ENCODE results near the gene ERC2. TPM values are rescaled to one million over a fixed set of nuclear protein-coding genes. Genes with fewer than 3 reads are reported as not detected.

ERC2 gene
- total and polyA plus RNA-seq, 2 of the 13 experiments (the other 11 are each of a cell fraction or from before 2014, with no cell fraction given), result 0.16 to 0.22 TPM

GRCh38 chr3:55724821-55725220 lies 743.4 kb downstream of the ERC2 start:
- no peaks in the 10 kb centered on the region for H3K27me3 ChIP-seq (ENCODE audit: control insufficient read depth in 1 of 2, insufficient read depth in 2 of 2, low read length in 2 of 2)
- BruUV-seq (replicated peaks), result no TSS peak
- H2AFZ ChIP-seq (ENCODE audit: low read length), result no peak overlapping the region
- H3K9ac ChIP-seq (ENCODE audit: insufficient read depth, low read depth, low read length), result no peak overlapping the region
- ChIA-PET CTCF (ENCODE audit: low intra/inter-chr PET ratio, low total read pairs) (no interaction called here), POLR2A (no interaction called here)
- no peak for DNase-seq (ENCODE audit: low spot score)
- H3K4me2 ChIP-seq (ENCODE audit: low read depth, low read length), result no peak overlapping the region
- intact Hi-C loops (cut with micrococcal nuclease; ENCODE audit: unreplicated experiment), result no loop called here
- no peak for FAIRE-seq
- no peak for ATAC-seq
- no peak overlapping the region for H3K27ac ChIP-seq (ENCODE audit: extremely low read length, insufficient read depth, low read length)
- no peaks in the 10 kb centered on the region for H3K79me2 ChIP-seq (ENCODE audit: insufficient read depth, low read length)
- WGBS (ENCODE audit: low lambda C conversion rate), result 4% methylated on average over 2 of the region's 2 CpGs
- TF ChIP-seq HIC2 (CRISPR knock-in tag; IDR thresholded peaks at IDR 0.05; ENCODE audit: low read depth), result no peak
- no peaks in the 10 kb centered on the region for H4K20me1 ChIP-seq (ENCODE audit: insufficient read depth, low read length)
- no peaks in the 10 kb centered on the region for H3K9me3 ChIP-seq (ENCODE audit: low read length)
- no peak overlapping the region for H3K4me3 ChIP-seq (replicated peaks in 1 of 3; ENCODE audit: insufficient read depth in 1 of 3, low read depth in 2 of 3, low read length in 3 of 3)
- no peaks in the 10 kb centered on the region for H3K36me3 ChIP-seq (replicated peaks in 1 of 2; ENCODE audit: control insufficient read depth in 1 of 2, insufficient read depth in 2 of 2, low read length in 2 of 2)
- in situ Hi-C loops (cut with HindIII; ENCODE audit: extremely low pct_ligation_motif_present, low pct_unique_long_range_greater_than_20kb), result loop anchor here (25.0 kb wide), 1 partner anchor 863 kb away; no protein-coding TSS in a partner anchor
- no peaks in the 10 kb centered on the region for H3K4me1 ChIP-seq (ENCODE audit: insufficient read depth, low read length)

- no peak for FAIRE-seq
- in situ Hi-C loops (cut with HindIII; ENCODE audit: extremely low pct_ligation_motif_present, low pct_unique_long_range_greater_than_20kb), result no loop called here
These were observed 743.9 kb downstream of the ERC2 start for GRCh38 chr3:55724407-55724784.

More at GRCh38 chr3:55724407-55724784, 743.9 kb downstream of the ERC2 start:
- Histone ChIP-seq H2AFZ (ENCODE audit: low read length) (no peak overlapping the region), H3K27me3 (ENCODE audit: control insufficient read depth in 1 of 2, insufficient read depth in 2 of 2, low read length in 2 of 2) (no peaks in the 10 kb centered on the region), H3K9ac (ENCODE audit: insufficient read depth, low read depth, low read length) (no peak overlapping the region), H3K4me3 (replicated peaks in 1 of 3; ENCODE audit: insufficient read depth in 1 of 3, low read depth in 2 of 3, low read length in 3 of 3) (no peak overlapping the region), H3K79me2 (ENCODE audit: insufficient read depth, low read length) (no peaks in the 10 kb centered on the region), H4K20me1 (ENCODE audit: insufficient read depth, low read length) (no peaks in the 10 kb centered on the region), H3K9me3 (ENCODE audit: low read length) (no peaks in the 10 kb centered on the region), H3K36me3 (replicated peaks in 1 of 2; ENCODE audit: control insufficient read depth in 1 of 2, insufficient read depth in 2 of 2, low read length in 2 of 2) (no peaks in the 10 kb centered on the region), H3K4me1 (ENCODE audit: insufficient read depth, low read length) (no peaks in the 10 kb centered on the region), H3K4me2 (ENCODE audit: low read depth, low read length) (no peak overlapping the region), H3K27ac (ENCODE audit: extremely low read length, insufficient read depth, low read length) (no peak overlapping the region)
- intact Hi-C loops (cut with micrococcal nuclease; ENCODE audit: unreplicated experiment), result no loop called here
- BruUV-seq (replicated peaks), result no TSS peak
- ChIA-PET CTCF (ENCODE audit: low intra/inter-chr PET ratio, low total read pairs) (no interaction called here), POLR2A (no interaction called here)
- ATAC-seq (no peak), DNase-seq (ENCODE audit: low spot score) (no peak)
- no peak for TF ChIP-seq ZNF343 (CRISPR knock-in tag; IDR thresholded peaks at IDR 0.05)
- TF ChIP-seq CREM (IDR thresholded peaks at IDR 0.05), result no peak
- no peak for TF ChIP-seq CREM (CRISPR knock-in tag; IDR thresholded peaks at IDR 0.05)
